Activated gamma-delta T cell treated with anti-CD3 and anti-CD28 coated beads, Interleukin-2, amount 50 U/mL, for 16 hours (primary cell): ENCODE results near the gene LHX6.

Experiments
- DNase-seq: peaks from one replicate; pipeline ENCODE4 v3.0.0-alpha.2; 2020; ENCODE audit warnings: low read depth

Gene LHX6

DNA sequence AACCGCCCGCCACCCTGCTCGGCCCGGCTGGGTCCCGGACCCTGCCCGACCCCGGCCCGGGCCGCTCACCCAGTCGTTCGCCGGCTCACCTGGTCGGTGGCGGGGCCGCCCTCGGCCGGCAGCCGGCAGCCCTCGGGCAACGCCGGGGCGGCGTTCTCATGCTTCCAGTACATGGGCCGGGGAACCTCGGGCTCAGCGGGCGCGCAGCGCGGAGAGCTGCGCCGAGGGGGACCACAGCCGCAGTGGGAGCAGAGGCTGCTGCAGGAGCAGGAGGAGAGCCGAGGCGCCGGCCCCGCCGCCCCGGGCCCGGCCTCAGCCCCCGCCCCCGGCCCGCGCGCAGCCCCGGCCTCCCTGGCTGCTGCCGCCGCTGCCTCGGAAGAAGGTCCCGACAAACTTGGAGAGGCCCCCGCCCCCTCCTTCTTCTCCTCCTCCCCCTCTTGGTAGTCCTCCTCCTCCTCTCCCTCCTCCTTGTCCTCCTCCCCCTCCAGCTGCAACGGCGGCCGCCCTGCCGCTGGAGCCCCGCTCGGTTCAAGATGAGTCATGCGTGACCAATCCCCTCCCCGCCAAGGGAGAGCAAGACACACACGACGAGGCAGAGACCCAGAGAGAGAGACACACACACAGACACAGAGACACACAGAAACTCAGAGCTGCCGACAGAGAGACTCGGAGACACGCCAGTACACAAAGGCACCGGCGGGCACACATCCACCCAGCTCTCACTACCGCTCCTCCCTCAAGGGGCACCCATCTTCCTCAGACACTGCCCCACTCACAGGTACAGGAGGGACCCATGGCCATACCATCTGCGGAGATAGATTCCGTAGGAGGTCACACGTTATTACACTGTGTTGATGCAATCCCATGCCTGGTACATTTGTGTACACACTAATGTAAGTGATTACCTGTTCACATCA is at the start of gene LHX6:
LHX6 (minus strand) TSS at position 390 of the 917 bp plus-strand sequence; CDS start at position 173, 217 bp downstream.
- no peak for DNase-seq

DNA sequence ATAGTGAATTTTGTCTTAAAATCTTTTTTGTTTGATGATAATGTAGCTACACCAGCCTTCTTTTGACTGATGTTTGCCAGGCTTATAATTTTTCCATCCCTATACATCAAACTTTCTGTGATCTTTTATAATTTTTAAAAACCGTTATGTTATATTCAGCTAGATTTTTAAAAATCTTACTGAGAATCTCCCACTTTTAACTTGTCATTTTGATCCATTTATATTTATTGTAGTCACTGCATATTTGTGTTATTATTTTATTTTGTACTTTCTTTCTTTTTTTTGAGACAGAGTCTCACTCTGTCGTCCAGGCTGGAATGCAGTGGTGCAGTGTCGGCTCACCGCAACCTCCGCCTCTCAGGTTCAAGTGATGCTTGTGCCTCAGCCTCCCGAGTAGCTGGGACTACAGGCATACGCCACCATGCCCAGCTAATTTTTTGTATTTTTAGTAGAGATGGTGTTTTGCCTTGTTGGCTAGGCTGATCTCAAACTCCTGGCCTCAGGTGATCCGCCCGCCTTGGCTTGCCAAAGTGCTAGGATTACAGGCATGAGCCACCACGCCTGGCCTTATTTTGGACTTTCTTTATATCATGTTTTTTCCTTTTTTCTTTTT is 48.6 kb upstream of the LHX6 start:
- no peak for DNase-seq

DNA sequence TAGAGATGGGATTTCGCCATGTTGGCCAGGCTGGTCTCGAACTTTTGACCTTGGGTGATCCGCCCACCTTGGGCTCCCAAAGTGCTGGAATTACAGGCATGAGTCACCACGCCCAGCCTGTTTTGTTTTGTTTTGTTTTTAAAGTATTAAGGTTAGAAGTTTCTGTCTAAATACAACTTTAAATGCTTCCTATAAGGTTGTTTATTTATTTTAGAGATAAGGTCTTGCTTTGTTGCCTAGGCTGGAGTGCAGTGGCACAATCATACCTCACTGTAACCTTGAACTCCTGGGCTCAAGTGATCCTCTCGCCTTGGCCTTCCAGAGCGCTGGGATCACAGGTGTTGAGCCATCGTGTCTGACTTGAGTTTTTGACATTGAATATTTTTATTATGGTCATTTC is 47.3 kb upstream of the LHX6 start:
- no peak for DNase-seq

DNA sequence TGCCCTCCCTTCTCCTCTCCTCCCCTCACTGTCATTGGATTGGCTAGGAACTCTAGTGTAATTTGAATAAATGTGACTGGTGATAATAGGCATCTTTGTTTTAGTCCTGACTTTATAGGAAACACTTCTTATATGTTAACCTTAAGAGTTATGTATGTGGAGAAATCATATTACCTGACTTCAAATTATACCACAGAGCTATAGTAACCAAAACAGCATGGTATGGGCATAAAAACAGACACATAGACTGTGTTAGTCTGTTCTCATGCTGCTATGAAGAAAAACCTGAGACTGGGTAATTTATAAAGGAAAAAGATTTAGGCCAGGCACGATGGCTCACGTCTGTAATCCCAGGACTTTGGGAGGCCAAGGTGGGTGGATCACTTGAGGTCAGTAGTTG is 45.3 kb upstream of the LHX6 start:
- no peak for DNase-seq

DNA sequence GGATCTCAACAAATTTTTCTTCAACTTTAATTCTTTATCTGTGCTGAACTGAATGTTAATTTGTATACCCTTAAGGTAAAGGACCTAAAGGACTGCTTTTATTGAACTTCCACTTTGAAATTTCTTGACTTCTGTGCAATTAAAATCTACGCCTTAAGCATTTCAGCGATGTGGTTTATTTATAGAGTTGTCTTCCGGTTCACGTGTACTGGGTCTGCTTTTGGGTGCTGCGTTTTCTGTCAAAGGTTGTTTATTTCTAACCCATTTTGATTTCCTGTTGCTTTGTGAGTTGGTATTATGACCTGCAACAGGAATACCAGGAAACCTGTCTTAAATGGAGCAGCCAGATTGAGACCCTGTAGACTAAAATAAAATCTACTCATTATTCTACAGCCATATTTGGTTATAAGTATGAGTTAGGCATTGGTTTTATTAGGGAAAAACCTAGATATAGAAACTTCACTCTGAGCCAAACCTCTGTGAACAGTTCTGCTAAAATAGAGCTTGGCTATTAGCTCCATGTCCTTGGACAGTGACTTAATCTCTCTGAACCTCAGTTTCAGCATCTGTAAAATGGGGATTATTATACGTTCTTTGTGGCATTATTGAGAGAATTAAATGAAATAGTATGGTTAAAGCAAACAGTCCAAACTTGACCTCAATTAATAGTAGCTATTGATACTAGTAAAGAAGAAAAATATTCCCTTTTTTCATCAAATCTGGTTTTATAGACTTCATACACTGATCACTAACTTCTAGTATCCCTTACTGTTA is 39.5 kb upstream of the LHX6 start:
- no peak for DNase-seq

DNA sequence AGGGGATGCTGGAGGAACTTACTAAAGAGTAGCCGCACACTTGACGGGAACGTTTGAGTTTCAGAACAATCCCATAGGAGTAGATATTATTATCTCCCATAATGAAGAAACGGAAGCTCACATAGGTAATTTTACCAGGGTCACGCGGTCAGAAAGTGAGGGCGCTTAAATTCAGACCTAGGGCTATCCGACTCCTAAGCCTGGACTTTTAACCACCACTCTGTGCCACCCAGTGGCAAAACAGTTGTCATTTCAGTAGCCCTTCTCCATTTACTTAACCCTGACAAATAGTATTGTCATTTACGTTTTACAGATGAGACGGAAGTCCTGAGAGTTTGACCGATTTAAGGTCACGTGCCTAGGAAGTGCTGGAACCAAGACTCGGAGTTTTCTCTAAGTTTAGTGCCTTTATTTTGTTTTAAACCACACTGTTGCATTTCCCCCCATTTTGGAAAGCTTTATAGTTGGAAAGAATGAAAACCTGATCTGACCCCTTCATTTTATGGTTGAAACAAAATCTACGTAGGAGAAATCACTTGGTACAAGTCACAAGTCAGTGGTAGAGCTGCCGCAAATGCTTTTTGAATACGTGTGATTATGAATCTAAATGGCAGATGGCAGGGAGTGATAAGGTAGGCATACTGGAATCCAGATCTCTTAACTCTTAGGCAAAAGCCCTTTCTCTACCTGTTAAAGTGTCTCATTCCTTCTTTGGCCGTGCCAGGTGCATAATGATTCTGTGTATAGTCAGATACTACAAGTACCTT is 36.6 kb upstream of the LHX6 start:
- peak; percentile 12 for DNase-seq

DNA sequence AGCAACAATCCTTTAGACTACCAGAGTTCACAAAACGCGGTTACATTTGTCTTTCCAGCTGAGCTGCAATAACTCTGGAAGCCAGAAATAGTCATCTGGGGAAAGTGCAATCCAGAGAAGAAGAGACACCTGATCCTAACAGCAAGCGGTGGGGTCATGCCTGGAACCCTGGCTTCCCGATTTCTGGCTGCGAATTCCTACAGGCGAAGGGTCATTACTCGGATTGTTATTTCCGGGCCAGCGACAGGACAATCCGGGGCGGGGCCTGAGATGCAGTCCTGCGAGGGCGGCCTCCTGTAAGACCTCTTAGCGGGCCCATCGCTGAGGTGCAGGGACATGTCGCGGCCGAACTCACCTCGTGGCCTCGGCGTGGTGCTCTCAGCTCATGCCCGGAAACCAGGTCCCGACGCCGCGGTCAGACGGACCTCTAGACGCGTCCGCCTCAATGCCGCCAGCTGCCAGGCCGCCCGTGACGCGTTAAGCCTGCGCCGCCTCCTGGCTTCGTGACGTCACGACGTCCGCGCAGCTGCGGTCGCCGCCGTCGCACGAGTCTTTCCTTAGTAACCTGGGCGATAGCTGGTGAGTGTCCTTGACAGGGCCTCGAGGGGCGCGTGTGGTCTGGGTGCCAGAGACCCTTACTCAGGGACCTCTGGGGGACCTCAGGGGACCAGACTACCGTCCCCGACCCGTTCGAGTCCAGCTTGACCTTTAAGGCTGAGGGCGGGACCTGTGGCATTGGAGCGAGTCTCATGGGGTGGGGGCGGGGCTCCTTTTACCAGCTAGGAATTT is 35.8 kb upstream of the LHX6 start, which contains the start of the genes MRRF and RBM18:
MRRF (plus strand) TSS at position 523 of the 789 bp plus-strand sequence. CDS start 6,010 bp downstream, outside the sequence.
RBM18 (minus strand) TSS at position 481 of the 789 bp plus-strand sequence. CDS start 3,348 bp downstream, outside the sequence.
- peak; percentile 76 for DNase-seq

DNA sequence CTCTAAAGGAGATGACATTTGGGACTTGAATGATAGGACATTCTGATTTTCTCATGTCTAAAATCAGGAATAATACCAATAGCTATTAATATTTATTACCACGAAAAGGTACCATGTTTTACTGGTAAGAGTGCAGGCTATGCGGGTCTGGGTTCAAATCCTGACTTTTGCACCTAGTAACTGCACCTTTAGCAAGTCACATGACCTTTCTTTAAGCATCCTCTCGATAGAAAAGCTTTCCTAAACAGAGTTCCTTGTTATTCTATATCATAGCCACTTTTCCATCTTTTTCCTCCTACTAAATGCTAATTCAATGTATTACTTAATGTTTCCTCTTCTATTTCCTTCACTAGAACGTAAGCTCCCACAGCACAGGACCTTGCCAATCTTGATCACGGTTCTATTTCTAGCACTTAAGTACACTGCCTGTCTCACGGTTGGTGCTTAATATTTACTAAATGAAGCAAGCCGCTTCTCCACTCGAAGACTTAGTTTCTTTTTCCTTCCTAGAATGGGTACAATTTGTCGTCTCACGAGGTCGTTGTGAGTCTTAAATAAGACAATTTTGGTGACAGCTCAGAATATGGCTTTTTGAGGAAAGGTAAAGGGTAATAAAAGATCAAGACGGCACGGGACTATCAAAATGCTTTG is 35.1 kb upstream of the LHX6 start:
- DNase-seq, result no peak

DNA sequence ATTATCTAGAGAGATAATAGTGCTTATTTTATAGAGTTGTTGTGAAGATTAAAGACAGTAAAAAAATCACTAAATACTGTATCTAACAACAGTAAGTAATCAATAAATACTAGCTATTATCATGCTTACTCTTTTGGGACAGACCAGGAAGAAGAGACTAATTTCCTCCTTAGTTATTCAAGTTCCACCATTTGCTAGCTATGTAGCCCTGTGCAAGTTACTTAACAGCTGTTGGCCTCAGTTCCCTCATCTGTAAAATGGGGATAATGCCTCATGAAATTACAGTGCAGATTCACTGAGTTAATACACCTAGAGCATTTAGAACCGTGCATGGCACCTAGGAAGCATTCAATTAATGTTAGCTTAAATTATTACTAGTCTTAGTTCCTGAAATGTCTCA is 33.3 kb upstream of the LHX6 start:
- no peak for DNase-seq

DNA sequence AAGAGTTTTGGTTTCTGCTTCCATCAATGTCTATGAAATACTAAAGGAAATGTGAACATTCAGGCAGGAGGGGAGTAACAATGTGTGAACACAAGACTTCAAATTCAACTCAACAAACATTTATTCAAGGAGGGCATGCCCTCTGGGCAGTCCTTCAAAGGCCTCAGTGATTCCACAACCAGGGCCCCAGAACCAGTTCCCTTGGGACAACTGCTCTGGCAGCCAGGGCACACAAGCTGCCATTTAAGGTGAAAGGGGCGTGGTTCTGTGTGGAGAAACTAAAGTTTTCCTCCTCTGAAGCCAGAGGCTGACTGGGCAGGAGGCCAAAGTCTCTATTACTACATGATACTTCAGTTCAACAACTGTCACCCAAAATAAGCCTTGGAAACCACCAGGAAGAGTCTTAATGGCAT is 32.7 kb upstream of the LHX6 start:
- no peak for DNase-seq

DNA sequence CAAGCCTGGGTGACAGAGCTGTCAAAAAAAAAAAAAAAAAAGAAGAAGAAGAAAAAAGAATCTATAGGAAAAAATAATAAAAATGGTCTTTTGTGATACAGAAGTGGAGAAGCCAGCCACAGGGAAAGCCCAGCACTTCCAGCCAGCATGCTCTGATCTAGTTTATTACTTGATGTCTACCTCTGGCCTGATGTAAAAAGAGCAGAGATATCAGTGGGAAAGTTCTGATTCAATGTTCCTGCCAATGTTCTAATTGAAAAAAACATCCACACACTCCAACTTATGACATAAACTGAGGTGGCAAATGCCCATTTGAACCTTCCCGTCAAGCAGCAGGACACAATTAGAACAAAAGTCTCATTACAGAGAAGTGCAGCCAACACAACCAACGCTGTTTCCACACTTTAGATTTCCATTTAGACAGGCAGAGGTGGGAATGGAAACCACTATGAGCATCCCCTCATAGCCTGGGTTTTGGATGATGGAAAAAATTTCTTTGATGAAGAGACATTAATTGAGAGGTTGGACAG is 30.2 kb upstream of the LHX6 start:
- DNase-seq, result no peak

DNA sequence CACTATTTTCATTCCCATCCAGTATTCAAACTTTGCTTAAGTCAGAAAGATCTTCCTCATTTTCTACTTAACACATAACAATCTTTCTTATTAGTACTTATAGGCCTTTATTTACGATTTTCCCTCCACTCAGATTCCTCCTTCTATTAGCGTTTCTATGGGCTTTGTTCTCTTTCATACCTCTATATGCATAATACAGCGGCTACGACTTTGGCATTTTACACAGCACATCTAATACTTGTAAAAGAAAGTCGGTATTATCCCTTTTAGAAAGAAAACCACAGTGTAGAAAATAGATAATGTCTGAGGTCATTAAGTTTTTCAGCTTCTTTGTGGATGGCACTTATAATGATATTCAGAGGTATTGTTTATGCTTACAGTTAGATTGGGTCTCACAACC is 27.4 kb upstream of the LHX6 start:
- no peak for DNase-seq

DNA sequence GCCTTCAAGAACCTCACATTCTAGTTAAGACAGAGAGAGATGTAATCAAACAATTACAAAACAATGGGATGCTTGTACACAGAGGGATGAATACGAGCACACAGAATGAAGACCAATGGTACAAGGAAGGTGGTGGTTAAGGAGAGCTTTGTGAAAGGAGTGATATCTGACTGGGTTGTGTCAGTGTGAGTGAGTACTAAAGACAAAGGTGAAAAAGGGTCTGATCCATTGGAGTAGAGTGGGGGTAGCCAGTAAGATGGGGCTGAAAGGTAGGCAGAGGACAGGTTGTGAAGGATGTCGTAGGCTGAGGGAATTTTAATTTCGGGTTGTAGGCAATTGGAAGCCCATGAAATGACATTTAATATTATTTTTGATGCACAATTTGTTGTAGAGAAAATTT is 26.0 kb upstream of the LHX6 start:
- DNase-seq, result no peak

DNA sequence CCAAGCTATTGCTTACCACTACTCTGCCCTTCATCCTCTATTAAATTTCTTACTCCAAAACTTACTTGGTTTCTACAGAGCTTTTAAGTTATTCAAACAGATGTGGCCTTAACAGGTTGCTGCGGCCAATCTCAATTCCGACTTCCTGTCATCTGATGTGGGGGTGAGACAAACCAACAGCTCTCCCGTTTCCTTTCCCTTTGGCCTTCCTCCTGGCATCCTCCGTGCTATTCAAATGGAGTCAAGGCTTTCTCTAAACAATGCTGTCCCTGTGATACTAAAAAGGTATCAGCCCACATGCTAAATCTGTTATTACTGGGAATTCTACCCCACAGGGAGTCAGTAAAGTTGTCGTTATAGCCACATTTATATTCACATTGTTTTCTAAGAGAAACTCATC is 24.0 kb upstream of the LHX6 start:
- no peak for DNase-seq

DNA sequence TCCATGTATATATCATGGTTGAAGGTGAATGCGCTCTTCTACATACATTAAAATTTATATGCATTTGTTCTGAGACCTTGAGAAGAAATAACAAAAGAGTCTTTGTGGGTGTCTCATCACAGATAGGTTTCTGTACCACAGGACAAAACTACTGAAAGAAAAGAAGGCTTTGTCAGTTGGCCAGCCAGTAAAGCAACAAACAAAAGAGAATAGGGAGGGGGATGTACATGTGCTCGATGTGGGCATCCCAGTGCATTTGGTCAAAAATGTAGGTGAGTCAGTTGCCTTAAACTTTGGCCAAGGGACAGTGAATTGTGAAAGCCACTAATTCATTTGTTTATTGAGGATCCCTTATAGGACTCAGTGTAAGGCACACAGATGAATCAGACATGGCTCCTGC is 22.6 kb upstream of the LHX6 start:
- DNase-seq, result no peak

DNA sequence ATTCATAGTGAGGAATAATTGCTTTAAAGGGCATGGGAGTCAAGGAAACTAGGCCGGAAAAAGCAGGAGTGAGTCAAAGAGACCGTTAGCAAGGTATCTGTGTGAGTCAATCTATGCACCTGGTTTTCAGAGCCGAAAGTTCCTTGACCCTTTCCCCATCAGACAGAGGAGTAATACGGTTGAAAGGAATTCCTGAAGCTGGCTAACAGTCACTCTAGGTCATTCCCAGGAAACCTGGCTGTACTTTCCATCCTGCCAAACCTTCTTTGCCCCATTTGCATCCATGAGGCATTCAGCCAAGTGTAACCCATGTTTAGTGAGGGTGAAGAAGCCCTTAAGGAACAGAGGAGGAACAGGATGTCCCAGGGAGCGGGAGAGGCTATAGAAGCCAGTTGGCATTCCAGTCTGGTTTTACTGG is 19.7 kb upstream of the LHX6 start:
- no peak for DNase-seq

DNA sequence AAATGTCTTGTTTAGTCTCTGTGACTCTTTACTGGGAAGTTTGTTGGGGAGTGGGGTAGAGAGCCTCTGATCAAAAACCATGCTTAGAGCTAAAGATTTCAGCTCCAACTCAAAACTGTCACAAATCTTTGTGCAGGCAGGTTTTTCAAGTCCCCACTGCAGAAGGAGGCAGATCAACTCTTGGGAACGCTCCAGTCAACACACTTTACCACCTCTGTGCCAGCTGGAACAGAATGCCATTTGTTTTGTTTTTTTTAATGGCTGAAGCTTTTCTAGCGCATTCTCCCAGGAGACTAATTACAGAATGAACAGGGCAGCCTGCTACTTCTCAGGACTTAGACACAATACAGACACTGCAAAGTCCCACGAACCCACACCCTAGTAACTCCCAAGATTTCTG is 17.9 kb upstream of the LHX6 start:
- DNase-seq, result no peak

DNA sequence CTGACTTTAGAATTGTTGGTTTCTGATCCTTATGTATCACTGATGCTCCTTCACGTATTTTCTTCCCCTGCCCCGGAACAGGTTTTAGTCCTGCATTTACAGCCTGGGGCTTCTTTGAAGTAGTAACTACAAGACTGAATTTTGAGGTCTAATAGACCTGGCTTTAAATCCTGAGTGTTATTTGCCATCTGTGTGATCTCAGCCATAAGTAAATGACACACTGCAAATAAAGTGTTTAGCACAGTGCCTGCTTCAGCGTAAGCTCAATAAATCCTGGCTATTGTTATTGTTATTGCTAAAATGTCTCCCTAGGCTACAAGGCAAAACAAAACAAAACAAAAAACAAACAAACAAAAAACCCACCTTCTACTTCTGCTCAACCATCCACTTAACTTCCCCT is 15.6 kb upstream of the LHX6 start:
- DNase-seq, result no peak

DNA sequence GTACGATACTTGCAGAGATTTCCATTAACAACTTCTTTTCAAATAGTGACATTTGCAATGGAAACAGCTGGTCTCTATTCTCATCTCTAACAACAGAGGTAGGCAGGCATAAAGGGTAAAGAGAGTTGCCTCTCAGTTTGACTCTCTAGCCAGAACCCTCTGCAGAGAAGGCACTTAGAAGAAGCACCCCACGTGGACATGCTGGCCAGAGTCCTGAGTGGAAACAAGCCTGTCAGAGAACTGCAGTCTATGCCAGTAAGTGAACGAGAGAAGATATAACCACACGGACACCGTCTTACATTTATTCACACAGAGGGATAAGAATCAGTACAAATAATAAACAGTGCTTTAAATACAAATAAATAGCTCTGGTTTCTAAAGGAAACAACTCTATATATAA is 11.0 kb upstream of the LHX6 start:
- no peak for DNase-seq

DNA sequence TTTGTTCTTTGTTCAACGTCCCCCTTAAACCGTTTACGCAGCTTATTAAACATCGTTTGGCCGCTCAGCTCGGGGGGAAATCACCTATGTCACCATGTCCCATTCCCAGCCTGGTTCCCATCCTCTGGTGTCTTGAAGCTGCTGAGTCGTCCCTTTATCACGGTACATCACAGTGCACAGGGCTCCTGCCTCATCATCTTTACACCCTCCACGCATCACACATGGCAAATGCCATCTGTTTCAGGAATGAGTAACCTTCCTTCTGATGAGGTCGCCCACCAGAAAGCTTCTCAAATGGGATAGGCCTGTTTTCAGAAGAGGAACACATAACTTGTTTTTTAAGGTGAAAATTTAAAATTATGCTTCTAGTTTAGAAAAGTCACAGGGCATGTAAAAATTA is 7.9 kb upstream of the LHX6 start:
- DNase-seq, result no peak
